ENCODE results near the gene KRTAP4-16.
"Not testable (repeated sequence)": the region's sequence is repeated elsewhere in the genome, so short reads cannot be mapped to it uniquely, and the experiment has no call there.

The KRTAP4-16 gene

DNA sequence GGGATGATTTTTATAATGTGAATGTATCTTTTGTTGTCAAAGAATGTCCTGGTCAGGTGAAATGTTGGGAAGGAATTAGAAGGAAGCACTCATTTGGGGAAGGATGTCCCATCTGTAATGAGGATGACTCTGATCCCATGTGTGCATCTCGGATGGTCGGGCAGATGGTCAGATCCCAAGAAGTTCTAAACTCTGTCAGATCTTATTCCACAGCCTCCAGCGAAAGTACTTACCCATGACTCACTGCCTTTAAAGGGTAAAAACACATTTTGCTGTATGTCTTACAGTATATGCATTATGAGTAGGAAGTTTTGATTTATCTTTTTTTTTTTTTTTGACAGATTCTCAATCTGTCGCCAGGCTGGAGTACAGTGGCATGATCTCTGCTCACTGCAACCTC, 16.7 kb upstream of the KRTAP4-16 start:
- no peak for DNase-seq

DNA sequence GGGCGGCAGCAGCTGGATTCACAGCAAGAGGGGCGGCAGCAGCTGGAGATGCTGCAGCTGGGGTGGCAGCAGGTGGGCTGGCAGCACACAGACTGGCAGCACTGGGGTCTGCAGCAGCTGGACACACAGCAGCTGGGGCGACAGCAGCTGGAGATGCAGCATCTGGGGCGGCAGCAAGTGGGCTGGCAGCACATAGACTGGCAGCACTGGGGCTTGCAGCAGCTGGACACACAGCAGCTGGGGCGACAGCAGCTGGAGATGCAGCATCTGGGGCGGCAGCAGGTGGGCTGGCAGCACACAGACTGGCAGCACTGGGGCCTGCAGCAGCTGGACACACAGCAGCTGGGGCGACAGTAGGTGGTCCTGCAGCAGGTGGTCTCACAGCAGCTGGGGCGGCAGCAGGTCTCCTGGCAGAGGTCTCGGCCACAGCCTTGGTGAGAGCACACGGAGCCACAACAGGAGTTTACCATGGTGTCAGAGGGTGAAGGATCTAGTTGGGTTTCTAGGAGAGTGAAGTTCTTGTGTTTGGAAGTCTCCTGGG, 15.9 kb upstream of the KRTAP4-16 start, which contains the start of gene KRTAP4-11:
Gene KRTAP4-11, minus strand, starts transcription at position 528 of the 541 bp plus-strand sequence. Its CDS starts 58 bp downstream, at position 470.
- not testable (repeated sequence) for DNase-seq

DNA sequence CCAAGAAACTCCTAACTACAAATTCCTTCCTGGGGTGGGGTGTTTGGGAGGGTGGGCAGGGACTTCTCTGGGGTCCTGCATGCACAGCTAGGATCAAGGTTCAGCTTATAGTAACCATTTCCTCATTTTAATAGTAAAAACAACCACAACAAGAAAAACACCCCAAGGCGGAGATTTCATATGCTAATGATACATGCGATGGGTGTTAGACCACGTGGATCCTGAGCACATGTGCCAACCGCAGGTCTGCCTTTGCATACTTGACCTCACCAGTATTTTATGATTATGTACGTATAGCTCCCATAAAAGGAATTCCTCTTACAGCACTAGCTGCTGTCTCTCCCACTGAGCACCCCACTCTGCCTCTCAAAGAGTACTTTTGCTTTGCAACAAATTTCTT, 14.3 kb upstream of the KRTAP4-16 start:
- no peak for DNase-seq

DNA sequence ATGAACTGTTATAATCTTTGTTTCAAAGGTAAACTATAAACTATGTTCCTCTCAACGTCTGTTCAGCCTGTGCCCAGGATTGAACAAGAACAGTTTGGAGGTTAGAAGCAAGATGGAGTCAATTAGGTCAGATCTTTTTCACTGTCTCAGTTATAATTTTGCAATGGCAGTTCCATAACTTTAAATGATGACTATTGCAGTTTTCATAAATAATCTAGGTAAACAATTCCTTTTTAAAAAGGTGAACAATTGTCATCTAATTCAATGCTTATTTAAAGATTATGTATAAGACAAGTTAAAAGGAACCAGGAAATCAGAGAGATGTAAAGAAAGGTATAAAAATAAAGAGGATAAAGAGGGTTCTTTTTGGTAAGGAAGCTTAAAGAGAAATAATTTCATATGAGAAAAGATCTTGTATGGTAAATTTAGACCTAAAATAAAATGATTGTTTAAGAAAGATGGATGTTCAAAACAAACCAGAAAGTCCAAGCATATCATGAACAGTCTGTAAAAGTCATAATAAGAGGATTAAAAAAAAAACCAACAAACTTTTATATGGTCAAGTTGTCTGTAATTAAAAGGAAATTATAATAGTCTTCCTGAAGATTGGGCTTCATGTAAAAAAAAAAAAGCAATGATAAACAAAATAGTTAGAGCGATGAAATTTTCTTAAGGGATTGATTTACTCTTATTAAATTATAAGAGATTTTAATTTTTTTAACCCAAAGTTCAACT, 9.3 kb upstream of the KRTAP4-16 start:
- no peak for DNase-seq

DNA sequence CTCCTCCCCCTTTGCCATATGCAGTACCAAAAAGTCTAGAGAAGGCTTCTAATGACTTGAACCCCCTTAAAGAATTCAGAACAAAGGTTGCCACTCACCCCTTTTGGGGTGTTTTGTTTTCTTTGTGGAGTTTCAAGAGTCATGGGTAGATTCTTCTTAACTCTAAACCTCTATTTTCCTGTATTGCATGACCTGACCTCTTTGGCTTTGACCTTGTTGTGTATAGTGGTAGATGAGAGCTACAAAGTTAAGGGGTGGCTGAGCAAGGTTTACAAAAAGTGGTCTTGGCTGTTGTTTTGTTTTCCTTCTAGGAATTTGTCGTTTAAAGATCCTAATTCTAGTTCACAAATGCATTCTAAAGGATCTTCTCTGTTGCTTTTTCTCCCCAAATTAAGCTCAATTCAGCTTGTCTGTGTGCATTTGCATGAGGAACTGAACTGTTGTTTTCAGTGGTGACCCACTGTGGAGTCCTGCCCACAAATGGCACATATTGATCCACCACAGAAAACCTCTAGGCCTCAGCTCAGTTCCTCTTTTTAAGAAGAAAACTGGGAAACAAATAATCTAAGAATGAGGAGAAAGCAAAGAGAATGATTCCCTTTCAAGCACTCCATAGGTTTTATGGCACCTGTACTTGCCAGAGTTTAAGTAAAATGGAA, 6.8 kb upstream of the KRTAP4-16 start:
- not testable (repeated sequence) for DNase-seq

DNA sequence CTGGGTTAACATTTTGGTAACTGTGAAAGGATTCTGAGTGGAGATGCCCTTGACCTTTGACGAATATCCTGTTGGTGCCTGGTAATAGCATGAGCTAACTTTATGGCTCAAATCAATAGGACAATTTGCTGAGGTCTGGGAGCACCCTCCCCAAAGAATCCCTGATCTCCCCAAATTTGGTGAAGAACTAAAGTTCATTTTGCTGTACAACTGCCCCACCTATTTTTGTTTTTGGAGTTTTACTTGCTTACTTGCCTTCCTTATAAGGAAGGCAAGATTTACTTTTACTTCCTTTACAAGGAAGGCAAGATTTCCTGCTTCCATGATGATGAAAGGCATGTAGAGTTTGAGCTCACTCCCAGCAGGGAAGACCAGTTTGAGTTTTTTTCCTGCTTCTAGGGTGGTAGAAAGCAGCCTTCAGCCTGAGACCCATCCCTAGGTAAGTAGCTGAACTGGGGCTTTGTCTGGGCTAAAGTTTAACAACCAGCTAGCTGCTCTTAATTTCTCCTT, 6.0 kb upstream of the KRTAP4-16 start:
- DNase-seq: no peak

DNA sequence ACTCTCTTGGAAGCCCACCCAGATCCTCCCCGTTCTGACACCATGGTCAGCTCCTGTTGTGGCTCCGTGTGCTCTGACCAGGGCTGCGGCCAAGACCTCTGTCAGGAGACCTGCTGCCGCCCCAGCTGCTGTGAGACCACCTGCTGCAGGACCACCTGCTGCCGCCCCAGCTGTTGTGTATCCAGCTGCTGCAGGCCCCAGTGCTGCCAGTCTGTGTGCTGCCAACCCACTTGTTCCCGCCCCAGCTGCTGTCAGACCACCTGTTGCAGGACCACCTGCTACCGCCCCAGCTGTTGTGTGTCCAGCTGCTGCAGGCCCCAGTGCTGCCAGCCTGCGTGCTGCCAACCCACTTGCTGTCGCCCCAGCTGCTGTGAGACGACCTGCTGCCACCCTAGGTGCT, 3.3 kb upstream of the KRTAP4-16 start, which contains the start of gene KRTAP4-9:
Gene KRTAP4-9, plus strand, starts transcription at position 43 of the 400 bp plus-strand sequence. Its CDS starts 0 bp downstream, at position 43.
- DNase-seq: not testable (repeated sequence)

DNA sequence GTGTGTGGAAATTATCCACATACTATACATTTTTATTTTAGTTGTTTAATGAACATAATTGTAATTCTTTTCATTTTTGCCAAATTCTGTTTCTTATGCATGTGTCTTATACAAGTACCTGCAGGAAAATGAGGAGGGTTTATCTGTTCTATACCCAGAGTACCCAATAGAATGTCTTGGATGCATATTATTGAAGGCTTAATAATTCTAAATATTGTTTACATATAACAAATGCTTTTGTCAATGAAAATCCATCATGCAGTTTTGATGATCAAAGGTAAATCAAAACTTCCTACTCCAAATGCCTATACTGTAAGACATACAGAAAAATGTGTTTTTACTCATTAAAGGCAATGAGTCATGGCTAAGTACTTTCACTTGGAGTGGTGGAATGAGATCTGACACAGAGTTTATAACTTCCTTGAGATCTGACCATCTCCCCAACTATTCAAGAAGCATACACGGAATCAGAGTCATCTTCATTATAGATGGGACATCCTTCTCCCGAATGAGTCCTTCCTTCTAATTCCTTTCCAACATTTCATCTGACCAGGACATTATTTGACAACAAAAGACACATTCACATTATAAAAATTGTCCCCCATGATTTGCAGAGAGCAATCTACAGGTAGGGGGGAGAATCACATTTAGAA, 2.5 kb upstream of the KRTAP4-16 start:
- DNase-seq: not testable (repeated sequence)

DNA sequence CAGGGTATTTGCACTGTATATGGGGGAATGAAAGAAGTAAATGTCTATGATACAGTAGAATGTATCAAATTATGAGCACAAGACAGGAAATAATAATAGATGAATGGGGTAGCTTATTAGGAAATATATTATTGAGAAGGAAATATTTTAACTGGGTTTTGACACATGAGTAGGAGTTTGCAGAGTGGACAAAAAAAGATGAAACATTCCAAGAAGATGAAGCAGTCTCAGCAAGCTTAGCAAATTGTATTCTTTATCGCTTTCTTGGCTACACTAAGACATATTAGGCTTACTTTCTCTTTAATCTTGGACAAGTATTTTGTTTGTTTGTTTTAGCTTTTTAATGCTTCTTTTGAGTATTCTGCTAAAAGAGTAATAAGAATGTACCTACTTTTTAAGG, 1.9 kb upstream of the KRTAP4-16 start:
- DNase-seq: no peak

DNA sequence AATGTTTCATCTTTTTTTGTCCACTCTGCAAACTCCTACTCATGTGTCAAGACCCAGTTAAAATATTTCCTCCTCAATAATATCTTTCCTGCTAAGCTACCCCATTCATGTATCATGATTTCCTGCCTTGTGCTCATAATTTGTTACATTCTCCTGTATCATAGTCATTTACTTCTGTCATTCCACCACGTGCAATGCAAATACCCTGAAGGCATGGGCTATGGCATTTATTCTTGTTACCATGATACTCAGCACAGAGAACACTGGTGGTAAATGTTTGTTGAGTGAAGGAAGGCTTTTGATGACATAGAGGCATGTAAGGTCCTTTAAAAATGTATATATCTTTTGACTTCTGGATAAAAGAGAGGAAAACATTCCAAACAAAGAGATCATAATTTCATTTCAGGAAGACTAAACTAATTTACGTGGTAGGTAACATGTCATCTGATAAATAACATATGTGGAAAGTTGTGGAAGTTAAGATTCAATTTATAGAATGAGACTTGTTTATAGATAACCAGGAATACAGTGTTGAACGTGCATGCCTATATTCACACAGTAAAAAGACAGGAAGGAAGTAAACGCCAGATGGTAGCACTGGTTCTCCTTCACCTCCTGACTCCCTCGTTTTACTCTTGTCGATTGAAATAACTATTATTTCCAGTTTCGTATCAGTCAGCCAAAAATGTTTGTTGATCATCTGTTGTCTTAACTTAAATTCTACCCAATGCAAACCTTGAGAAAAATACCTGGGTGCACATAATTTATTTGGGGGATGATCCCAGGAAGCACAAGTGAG, 2.1 kb downstream of the KRTAP4-16 start:
- DNase-seq: not testable (repeated sequence)

DNA sequence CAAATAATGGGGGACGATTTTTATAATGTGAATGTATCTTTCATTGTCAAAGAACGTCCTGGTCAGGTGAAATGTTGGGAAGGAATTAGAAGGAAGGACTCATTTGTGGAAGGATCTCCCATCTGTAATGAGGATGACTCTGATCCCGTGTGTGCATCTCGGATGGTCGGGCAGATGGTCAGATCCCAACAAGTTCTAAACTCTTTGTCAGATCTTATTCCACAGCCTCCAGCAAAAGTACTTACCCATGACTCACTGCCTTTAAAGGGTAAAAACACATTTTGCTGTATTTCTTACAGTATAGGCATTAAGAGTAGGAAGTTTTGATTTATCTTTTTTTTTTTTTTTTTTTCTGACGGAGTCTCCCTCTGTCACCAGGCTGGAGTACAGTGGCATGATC, 3.5 kb downstream of the KRTAP4-16 start:
- DNase-seq: no peak

DNA sequence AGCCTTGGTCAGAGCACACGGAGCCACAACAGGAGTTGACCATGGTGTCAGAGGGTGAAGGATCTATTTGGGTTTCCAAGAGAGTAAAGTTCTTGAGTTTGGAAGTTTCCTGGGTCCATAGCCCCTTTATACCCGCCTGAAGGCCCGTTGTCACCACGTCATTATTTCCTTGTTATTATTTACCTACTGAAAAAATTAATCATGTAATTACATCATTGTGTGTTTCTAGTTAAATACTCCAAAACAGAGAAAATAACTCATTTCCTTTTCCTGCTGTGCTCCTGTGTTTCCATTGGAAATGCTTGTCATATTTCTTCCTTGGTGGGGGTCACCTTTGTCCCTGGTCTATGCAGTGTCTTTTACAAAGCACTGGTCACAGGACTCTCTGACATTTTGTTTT, 4.0 kb downstream of the KRTAP4-16 start, which contains the start of gene KRTAP4-8:
Gene KRTAP4-8, minus strand, starts transcription at position 101 of the 400 bp plus-strand sequence. Its CDS starts 58 bp downstream, at position 43.
- no peak for DNase-seq

DNA sequence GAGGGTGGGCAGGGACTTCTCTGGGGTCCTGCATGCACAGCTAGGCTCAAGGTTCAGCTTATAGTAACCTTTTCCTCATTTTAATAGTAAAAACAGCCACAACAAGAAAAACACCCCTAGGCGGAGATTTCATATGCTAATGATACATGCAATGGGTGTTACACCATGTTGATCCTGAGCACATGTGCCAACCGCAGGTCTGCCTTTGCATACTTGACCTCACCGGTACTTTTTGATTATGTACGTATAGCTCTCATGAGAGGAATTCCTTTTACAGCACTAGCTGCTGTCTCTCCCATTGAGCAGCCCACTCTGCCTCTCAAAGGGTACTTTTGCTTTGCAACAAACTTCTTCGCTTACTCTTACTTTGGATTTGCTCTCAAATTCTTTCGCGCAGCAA, 6.0 kb downstream of the KRTAP4-16 start:
- no peak for DNase-seq

DNA sequence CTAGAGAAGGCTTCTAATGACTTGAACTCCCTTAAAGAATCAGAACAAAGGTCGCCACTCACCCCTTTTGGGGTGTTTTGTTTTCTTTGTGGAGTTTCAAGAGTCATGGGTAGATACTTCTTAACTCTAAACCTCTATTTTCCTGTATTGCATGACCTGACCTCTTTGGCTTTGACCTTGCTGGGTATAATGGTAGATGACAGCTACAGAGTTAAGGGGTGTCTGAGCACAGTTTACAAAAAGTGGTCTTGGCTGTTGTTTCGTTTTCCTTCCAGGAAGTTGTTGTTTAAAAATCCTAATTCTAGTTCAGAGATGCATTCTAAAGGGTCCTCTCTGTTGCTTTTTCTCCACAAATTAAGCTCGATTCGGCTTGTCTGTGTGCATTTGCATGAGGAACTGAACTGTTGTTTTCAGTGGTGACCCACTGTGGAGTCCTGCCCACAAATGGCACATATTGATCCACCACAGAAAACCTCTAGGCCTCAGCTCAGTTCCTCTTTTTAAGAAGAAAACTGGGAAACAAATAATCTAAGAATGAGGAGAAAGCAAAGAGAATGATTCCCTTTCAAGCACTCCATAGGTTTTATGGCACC, 13.2 kb downstream of the KRTAP4-16 start:
- not testable (repeated sequence) for DNase-seq

DNA sequence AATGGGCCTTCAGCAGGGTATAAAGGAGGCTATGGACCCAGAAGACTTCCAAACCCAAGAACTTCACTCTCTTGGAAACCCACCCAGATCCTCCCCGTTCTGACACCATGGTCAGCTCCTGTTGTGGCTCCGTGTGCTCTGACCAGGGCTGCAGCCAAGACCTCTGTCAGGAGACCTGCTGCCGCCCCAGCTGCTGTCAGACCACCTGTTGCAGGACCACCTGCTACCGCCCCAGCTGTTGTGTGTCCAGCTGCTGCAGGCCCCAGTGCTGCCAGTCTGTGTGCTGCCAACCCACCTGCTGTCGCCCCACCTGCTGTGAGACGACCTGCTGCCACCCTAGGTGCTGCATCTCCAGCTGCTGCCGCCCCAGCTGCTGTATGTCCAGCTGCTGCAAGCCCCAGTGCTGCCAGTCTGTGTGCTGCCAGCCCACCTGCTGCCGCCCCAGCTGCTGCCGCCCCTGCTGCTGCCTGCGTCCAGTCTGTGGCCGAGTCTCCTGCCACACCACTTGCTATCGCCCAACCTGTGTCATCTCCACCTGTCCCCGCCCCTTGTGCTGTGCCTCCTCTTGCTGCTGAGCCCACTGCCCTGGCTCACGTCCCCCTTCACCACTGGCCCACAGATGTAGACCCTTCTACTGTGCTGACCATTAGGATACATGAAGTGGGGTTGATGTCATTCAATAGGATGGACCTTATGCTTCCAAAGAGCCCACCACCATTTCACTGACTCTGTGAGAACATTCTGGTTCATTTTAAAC, 17.7 kb downstream of the KRTAP4-16 start, which contains the start of gene KRTAP4-7:
Gene KRTAP4-7, plus strand, starts transcription at position 51 of the 757 bp plus-strand sequence. Its CDS starts 57 bp downstream, at position 108.
- DNase-seq: not testable (repeated sequence)

DNA sequence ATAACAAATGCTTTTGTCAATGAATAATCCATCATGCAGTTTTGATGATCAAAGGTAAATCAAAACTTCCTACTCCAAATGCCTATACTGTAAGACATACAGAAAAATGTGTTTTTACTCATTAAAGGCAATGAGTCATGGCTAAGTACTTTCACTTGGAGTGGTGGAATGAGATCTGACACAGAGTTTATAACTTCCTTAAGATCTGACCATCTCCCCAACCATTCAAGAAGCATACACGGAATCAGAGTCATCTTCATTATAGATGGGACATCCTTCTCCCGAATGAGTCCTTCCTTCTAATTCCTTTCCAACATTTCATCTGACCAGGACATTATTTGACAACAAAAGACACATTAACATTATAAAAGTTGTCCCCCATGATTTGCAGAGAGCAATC, 18.6 kb downstream of the KRTAP4-16 start:
- not testable (repeated sequence) for DNase-seq

DNA sequence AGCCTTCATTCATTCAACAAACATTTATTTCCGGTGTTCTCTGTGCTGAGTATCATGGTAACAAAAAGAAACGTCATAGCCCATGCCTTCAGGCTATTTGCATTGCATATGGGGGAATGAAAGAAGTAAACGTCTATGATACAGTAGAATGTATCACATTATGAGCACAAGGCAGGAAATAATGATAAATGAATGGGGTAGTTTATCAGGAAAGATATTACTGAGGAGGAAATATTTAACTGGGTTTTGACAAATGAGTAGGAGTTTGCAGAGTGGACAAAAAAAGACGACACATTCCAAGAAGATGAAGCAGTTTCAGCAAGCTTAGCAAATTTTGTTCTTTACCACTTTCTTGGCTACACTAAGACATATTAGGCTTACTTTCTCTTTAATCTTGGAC, 19.4 kb downstream of the KRTAP4-16 start:
- no peak for DNase-seq

DNA sequence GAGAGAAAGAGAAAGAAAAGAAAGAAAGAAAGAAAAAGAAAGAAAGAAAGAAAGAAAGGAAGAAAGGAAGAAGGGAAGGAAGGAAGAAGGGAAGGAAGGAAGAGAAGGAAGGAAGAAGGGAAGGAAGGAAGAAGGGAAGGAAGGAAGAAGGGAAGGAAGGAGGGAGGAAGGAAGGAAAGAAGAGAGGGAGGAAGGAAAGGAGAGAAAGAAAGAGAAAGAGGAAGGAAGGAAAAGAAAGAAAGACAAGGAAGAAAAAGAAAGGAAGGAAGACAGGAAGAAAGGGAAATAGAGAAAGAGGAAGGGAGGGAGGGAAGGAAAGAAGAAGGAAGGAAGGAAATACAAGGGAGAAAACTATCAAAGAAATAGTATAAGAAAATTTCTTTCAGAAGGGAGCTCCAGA, 25.2 kb downstream of the KRTAP4-16 start:
- no peak for DNase-seq

DNA sequence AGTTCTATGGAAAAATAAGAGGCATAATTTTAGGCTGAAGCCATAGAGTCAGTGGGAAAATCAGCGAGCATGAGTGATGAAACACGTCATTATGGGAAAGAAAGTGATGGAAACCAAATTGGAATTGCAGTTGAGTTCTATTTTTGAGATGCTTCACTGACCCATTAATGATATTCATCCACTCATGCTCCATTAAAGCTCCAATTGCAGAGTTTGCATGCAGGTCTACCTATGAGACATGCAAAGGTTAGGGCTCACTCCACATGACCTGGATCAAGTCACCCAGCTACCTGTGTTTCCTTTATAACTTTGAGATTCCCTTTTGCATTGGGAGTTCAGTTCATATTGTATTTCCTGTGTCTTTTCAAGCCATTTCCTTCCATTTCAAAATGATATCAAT, 28.3 kb downstream of the KRTAP4-16 start:
- DNase-seq: peak; percentile 4

DNA sequence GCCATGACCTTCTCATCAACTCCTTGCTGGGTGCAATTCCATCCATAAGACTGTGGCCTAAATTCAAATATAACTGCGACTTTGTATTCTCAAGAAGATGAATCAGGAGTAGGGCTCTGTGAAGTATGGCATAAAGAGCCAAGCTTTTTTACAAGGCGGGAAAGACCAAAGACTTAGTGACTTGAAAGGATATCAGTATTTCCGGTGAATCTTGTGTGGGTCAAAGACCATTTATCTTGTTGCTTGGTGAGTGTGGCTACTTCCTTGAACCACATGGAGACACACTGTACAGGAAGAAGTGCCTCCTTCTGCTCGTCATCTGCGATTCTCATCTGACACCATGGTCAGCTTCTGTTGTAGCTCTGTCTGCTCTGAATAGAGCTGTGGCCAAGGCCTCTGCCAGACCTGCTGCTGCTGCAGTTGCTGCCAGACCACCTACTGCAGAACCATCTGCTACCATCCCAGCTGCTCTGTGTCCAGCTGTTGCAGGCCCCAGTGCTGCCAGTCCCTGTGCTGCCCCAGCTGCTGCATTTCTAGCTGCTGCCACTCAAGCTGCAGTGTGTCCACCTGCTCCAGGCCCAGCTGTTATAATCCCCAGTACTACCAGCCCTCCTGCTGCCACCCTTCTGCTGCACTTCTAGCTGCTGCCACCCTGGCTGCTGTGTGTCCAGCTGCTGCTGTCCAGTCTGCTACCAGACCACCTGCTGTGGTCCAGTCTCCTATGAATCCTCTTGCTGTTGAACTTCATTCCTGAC, 30.2 kb downstream of the KRTAP4-16 start:
- DNase-seq: no peak

Data from DMS79 treated with DMSO at 0.1 percent for 48 hours (cell line).